H9 (cell line): ENCODE data around the gene UGT1A8. TPM values are rescaled to one million over a fixed set of nuclear protein-coding genes. Genes with fewer than 3 reads are reported as not detected.

Experiments used
- DNase-seq: peaks from one replicate; pipeline ENCODE4 v3.0.0-alpha.2; 2017
- H2AFZ ChIP-seq: one replicate; pipeline ENCODE4 v1.6.1; 2013; ENCODE audit warnings: mild to moderate bottlenecking, low read length, control low read depth, moderate library complexity
- H2AK5ac ChIP-seq: 2 replicates; pipeline ENCODE4 v1.6.1; 2013; ENCODE audit warnings: low read length, control low read depth, mixed read lengths; ENCODE audit not compliant: insufficient read length
- H2BK120ac ChIP-seq: one replicate; pipeline ENCODE4 v1.6.1; 2013; ENCODE audit warnings: low read depth, mild to moderate bottlenecking, low read length, control low read depth, inconsistent platforms; ENCODE audit not compliant: poor library complexity, severe bottlenecking
- H2BK12ac ChIP-seq: 2 replicates; pipeline ENCODE4 v1.6.1; 2013; ENCODE audit warnings: low read length, control low read depth, mixed read lengths, low read depth; ENCODE audit not compliant: insufficient read length
- H2BK15ac ChIP-seq: 2 replicates; pipeline ENCODE4 v1.6.1; 2013; ENCODE audit warnings: low read depth, low read length, control low read depth
- H2BK20ac ChIP-seq: one replicate; pipeline ENCODE4 v1.6.1; 2013; ENCODE audit warnings: low read depth, mild to moderate bottlenecking, low read length, control low read depth, inconsistent platforms; ENCODE audit not compliant: poor library complexity, severe bottlenecking
- H2BK5ac ChIP-seq: 2 replicates; pipeline ENCODE4 v1.6.1; 2013; ENCODE audit warnings: low read length, control low read depth, mixed read lengths; ENCODE audit not compliant: insufficient read length
- H3K14ac ChIP-seq: 2 replicates; pipeline ENCODE4 v1.6.1; 2013; ENCODE audit warnings: low read length, control low read depth; ENCODE audit not compliant: insufficient read depth
- H3K18ac ChIP-seq: 2 replicates; pipeline ENCODE4 v1.6.1; 2013; ENCODE audit warnings: low read depth, mild to moderate bottlenecking, mixed read lengths, low read length, control low read depth; ENCODE audit not compliant: insufficient read length
- H3K23ac ChIP-seq: 2 replicates; pipeline ENCODE4 v1.6.1; 2013; ENCODE audit warnings: low read length, control low read depth, mixed read lengths, low read depth; ENCODE audit not compliant: insufficient read length
- H3K23me2 ChIP-seq: 2 replicates; pipeline ENCODE4 v1.6.1; 2013; ENCODE audit warnings: low read depth, mild to moderate bottlenecking, mixed read lengths, low read length, control low read depth; ENCODE audit not compliant: insufficient read length, poor library complexity, severe bottlenecking
- H3K27ac ChIP-seq: 2 replicates; pipeline ENCODE4 v1.5.1; 2013; ENCODE audit warnings: low read length, control low read depth, mixed read lengths, low read depth; ENCODE audit not compliant: insufficient read length
- H3K27me3 ChIP-seq: 2 replicates; pipeline ENCODE4 v1.6.1; 2013; ENCODE audit warnings: low read length, control low read depth, inconsistent platforms; ENCODE audit not compliant: insufficient read depth
- H3K4ac ChIP-seq: 2 replicates; pipeline ENCODE4 v1.6.1; 2013; ENCODE audit warnings: low read depth, mild to moderate bottlenecking, control low read depth, inconsistent platforms, low read length, moderate library complexity
- H3K4me1 ChIP-seq: 2 replicates; pipeline ENCODE4 v1.6.1; 2013; ENCODE audit warnings: low read length, control low read depth, inconsistent platforms; ENCODE audit not compliant: insufficient read depth
- H3K4me2 ChIP-seq: 2 replicates; pipeline ENCODE4 v1.6.1; 2013; ENCODE audit warnings: low read length, control low read depth, mixed read lengths; ENCODE audit not compliant: insufficient read length, insufficient read depth
- H3K56ac ChIP-seq: 2 replicates; pipeline ENCODE4 v1.6.1; 2013; ENCODE audit warnings: low read depth, mild to moderate bottlenecking, mixed read lengths, low read length, control low read depth; ENCODE audit not compliant: insufficient read length
- H3K79me1 ChIP-seq: 2 replicates; pipeline ENCODE4 v1.6.1; 2013; ENCODE audit warnings: low read depth, mild to moderate bottlenecking, moderate library complexity, low read length, control low read depth, inconsistent platforms; ENCODE audit not compliant: insufficient read depth, poor library complexity, severe bottlenecking
- H3K79me2 ChIP-seq: 2 replicates; pipeline ENCODE4 v1.6.1; 2013; ENCODE audit warnings: low read length, control low read depth, inconsistent platforms; ENCODE audit not compliant: insufficient read depth
- H3K9ac ChIP-seq: 2 replicates; pipeline ENCODE4 v1.6.1; 2013; ENCODE audit warnings: low read length, control low read depth, mixed read lengths; ENCODE audit not compliant: insufficient read length; ENCODE audit errors: extremely low read depth
- H3K9me3 ChIP-seq: one replicate; pipeline ENCODE4 v1.6.1; 2013; ENCODE audit warnings: low read depth, low read length, inconsistent platforms; ENCODE audit not compliant: control insufficient read depth
- H3T11ph ChIP-seq: one replicate; pipeline ENCODE4 v1.6.1; 2013; ENCODE audit warnings: mild to moderate bottlenecking, low read length, control low read depth, inconsistent platforms
- H4K20me1 ChIP-seq: one replicate; pipeline ENCODE4 v1.6.1; 2013; ENCODE audit not compliant: control insufficient read depth, insufficient read length, insufficient read depth
- H4K5ac ChIP-seq: 2 replicates; pipeline ENCODE4 v1.6.1; 2013; ENCODE audit warnings: low read depth, mild to moderate bottlenecking, mixed read lengths, low read length, control low read depth; ENCODE audit not compliant: insufficient read length
- H4K8ac ChIP-seq: replicated peaks from 2 replicates; pipeline ENCODE4 v1.6.1; 2013; ENCODE audit warnings: low read length, control low read depth, mixed read lengths, low read depth; ENCODE audit not compliant: insufficient read length
- H4K91ac ChIP-seq: 2 replicates; pipeline ENCODE4 v1.6.1; 2013; ENCODE audit warnings: low read depth, mild to moderate bottlenecking, moderate library complexity, mixed read lengths, low read length, control low read depth; ENCODE audit not compliant: insufficient read length
- H3K27ac Mint-ChIP-seq, 3 experiments: 2 replicates in 2 of 3; 3 replicates in 1 of 3; pipeline ENCODE4 v1.8.0; 2020 to 2021; ENCODE audit warnings: mixed read lengths in 3 of 3, mild to moderate bottlenecking in 1 of 3, moderate library complexity in 1 of 3
- H3K27me3 Mint-ChIP-seq: 2 replicates; pipeline ENCODE4 v1.8.0; 2021; ENCODE audit warnings: low read depth, mild to moderate bottlenecking, moderate library complexity, mixed read lengths
- H3K36me3 Mint-ChIP-seq, 3 experiments: 2 replicates in 2 of 3; 3 replicates in 1 of 3; pipeline ENCODE4 v1.8.0; 2020 to 2021; ENCODE audit warnings: low read depth in 3 of 3, mixed read lengths in 3 of 3; ENCODE audit not compliant: insufficient read depth in 1 of 3
- H3K4me1 Mint-ChIP-seq, 2 experiments: 2 replicates each; pipeline ENCODE4 v1.8.0; 2020; ENCODE audit warnings: mixed read lengths in 2 of 2
- H3K4me3 Mint-ChIP-seq, 2 experiments: 2 replicates in 1 of 2; 3 replicates in 1 of 2; pipeline ENCODE4 v1.8.0; 2020 to 2021; ENCODE audit warnings: mild to moderate bottlenecking in 2 of 2, mixed read lengths in 2 of 2, moderate library complexity in 1 of 2
- H3K9me3 Mint-ChIP-seq, 2 experiments: 2 replicates in 1 of 2; 3 replicates in 1 of 2; pipeline ENCODE4 v1.8.0; 2020; ENCODE audit warnings: mild to moderate bottlenecking in 2 of 2, mixed read lengths in 2 of 2, moderate library complexity in 1 of 2
- CTCF ChIP-seq: fragments of 200-600 bp; sonication (generic); conservative IDR thresholded peaks from 3 replicates; pipeline ENCODE4 v1.8.0; 2021; ENCODE audit warnings: antibody characterized with exemption, mild to moderate bottlenecking
- WGBS: extraction: QIAGEN DNeasy Blood & Tissue Kit; methylation state at CpG from one replicate; pipeline ENCODE4 v1.1.7; 2013; ENCODE audit warnings: missing lambda C conversion rate, low lambda C conversion rate, mixed read lengths; ENCODE audit not compliant: insufficient read length; ENCODE audit errors: extremely low coverage; 5-methylcytosine and 5-hydroxymethylcytosine counted together
- total RNA-seq: library from RNA; stranded (reverse); gene quantifications from 2 replicates; pipeline ENCODE4 v1.2.1, GENCODE V29; 2021

Gene UGT1A8
- total RNA-seq, 1 experiment from 2014 or later, result not detected

GRCh38 chr2:233693963-233694362 is 76.5 kb downstream of the UGT1A8 start:
- Mint-ChIP-seq H3K4me1 (peaks cover 19 to 21% of the 10 kb centered on the region in 2 experiments), H3K9me3 (peaks cover 0 to 7% of the 10 kb centered on the region in 2 experiments; a peak in 2 of 5 replicates), H3K27ac (peak overlapping the region in 1 of 3 experiments; percentile 78; a peak in 2 of 7 replicates), H3K27me3 (no peaks in the 10 kb centered on the region), H3K36me3 (no peaks in the 10 kb centered on the region; a peak in 1 of 7 replicates), H3K4me3 (no peak overlapping the region)
- Histone ChIP-seq H3K23ac (no peak overlapping the region), H3K18ac (no peak overlapping the region), H2AFZ (no peak overlapping the region), H2AK5ac (no peak overlapping the region), H3K4ac (no peak overlapping the region), H4K8ac (no peak overlapping the region), H3K4me1 (peaks cover 3% of the 10 kb centered on the region; the same call in 1 of the 2 replicates), H3K9me3 (no peaks in the 10 kb centered on the region), H3K79me2 (no peaks in the 10 kb centered on the region), H3K14ac (no peak overlapping the region), H4K91ac (no peak overlapping the region), H3K9ac (no peak overlapping the region), H2BK20ac (no peak overlapping the region), H3K27me3 (no peaks in the 10 kb centered on the region), H2BK5ac (no peak overlapping the region), H3K79me1 (no peaks in the 10 kb centered on the region), H4K5ac (no peak overlapping the region), H3K4me2 (no peak overlapping the region), H2BK120ac (no peak overlapping the region), H3K27ac (no peak overlapping the region), H3K23me2 (no peaks in the 10 kb centered on the region), H2BK12ac (no peak overlapping the region), H3K56ac (no peak overlapping the region), H4K20me1 (no peaks in the 10 kb centered on the region), H3T11ph (no peak overlapping the region), H2BK15ac (no peak overlapping the region)
- TF ChIP-seq CTCF, result no peak
- DNase-seq, result no peak
- WGBS, result no CpG with 5 or more reads among the region's 6 CpGs
